Measurements from ENCODE around the gene LCTL.
A peak's percentile ranks its signal among the peaks of the same experiment; 100 is the strongest.

LCTL gene, protein sequence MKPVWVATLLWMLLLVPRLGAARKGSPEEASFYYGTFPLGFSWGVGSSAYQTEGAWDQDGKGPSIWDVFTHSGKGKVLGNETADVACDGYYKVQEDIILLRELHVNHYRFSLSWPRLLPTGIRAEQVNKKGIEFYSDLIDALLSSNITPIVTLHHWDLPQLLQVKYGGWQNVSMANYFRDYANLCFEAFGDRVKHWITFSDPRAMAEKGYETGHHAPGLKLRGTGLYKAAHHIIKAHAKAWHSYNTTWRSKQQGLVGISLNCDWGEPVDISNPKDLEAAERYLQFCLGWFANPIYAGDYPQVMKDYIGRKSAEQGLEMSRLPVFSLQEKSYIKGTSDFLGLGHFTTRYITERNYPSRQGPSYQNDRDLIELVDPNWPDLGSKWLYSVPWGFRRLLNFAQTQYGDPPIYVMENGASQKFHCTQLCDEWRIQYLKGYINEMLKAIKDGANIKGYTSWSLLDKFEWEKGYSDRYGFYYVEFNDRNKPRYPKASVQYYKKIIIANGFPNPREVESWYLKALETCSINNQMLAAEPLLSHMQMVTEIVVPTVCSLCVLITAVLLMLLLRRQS

DNA sequence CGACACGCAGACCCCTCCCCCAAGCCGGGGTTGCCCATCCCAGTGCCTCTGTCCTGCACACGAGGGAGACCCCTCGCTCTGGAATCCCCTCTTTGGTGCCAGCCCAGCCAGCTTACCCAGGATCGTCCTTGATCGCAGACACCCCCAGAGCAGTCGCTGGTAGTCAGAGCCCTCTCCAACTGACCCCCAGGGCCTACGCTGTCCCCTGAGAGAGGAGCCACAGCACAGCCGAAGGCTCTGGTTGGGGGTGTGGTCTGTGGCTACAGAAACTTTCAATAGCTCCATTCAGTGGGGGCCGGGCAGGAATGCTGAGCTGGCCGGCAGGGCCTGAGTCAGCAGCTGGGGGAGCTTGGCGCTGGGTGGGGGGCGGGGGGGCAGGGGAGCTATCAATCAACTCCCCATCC is at the start of gene LCTL:
Gene LCTL (minus strand): TSS at position 258 of the 404 bp plus-strand sequence. CDS start 633 bp downstream, outside the sequence.
- Histone ChIP-seq H3K27ac (no peak within 1 kb of the TSS), H3K4me3 (no peak within 1 kb of the TSS)
- no peak for DNase-seq (ENCODE audit: low spot score)
- TF ChIP-seq, protein P1, sequence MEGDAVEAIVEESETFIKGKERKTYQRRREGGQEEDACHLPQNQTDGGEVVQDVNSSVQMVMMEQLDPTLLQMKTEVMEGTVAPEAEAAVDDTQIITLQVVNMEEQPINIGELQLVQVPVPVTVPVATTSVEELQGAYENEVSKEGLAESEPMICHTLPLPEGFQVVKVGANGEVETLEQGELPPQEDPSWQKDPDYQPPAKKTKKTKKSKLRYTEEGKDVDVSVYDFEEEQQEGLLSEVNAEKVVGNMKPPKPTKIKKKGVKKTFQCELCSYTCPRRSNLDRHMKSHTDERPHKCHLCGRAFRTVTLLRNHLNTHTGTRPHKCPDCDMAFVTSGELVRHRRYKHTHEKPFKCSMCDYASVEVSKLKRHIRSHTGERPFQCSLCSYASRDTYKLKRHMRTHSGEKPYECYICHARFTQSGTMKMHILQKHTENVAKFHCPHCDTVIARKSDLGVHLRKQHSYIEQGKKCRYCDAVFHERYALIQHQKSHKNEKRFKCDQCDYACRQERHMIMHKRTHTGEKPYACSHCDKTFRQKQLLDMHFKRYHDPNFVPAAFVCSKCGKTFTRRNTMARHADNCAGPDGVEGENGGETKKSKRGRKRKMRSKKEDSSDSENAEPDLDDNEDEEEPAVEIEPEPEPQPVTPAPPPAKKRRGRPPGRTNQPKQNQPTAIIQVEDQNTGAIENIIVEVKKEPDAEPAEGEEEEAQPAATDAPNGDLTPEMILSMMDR (IDR thresholded peaks at IDR 0.05): no peak

GRCh38 chr15:66614951-66615760 is 49.4 kb upstream of the LCTL start:
- H3K4me3 ChIP-seq: no peak overlapping the region
- no peak for DNase-seq (ENCODE audit: low spot score)
- H3K27ac ChIP-seq: no peak overlapping the region
- TF ChIP-seq, protein P1 (IDR thresholded peaks at IDR 0.05): no peak

GRCh38 chr15:66614456-66614855 is 48.7 kb upstream of the LCTL start:
- H3K27ac ChIP-seq: no peak overlapping the region
- H3K4me3 ChIP-seq: no peak overlapping the region
- TF ChIP-seq, protein P1 (IDR thresholded peaks at IDR 0.05): no peak
- DNase-seq (ENCODE audit: low spot score): no peak

DNA sequence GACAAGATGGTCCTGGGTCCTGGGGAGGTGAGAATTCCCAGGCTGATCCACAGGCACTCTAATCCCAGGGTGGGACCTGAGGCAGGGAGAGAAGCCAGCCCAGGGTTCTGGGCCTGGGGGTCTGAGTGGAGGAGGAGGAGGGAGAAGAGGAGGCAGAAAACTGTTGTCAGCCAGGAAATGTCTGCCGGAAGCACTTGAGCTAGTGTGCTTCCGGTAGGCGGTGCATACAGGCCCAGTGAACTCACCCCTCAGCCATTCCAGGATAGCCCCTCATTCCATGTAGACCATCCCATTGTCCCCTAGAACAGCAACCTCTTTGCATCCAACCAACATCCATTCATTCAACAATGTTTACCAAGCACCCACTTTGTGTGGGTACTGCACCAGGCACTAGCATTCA is 47.9 kb upstream of the LCTL start:
- Histone ChIP-seq H3K4me3 (no peak overlapping the region), H3K27ac (peak overlapping the region in 1 of 2 donors; percentile 2)
- TF ChIP-seq, protein P1 (IDR thresholded peaks at IDR 0.05): no peak
- no peak for DNase-seq (ENCODE audit: low spot score)

GRCh38 chr15:66611257-66612053 is 45.7 kb upstream of the LCTL start:
- TF ChIP-seq, protein P1 (IDR thresholded peaks at IDR 0.05): no peak
- Histone ChIP-seq H3K4me3 (no peak overlapping the region), H3K27ac (no peak overlapping the region)
- no peak for DNase-seq (ENCODE audit: low spot score)

GRCh38 chr15:66609876-66610275 is 44.1 kb upstream of the LCTL start:
- Histone ChIP-seq H3K4me3 (no peak overlapping the region), H3K27ac (no peak overlapping the region)
- TF ChIP-seq, protein P1 (IDR thresholded peaks at IDR 0.05): no peak

More at GRCh38 chr15:66609876-66610275, 44.1 kb upstream of the LCTL start:
- DNase-seq (ENCODE audit: low spot score): no peak
